ENCODE measurements around the gene FSD1. TPM values are rescaled to one million over a fixed set of nuclear protein-coding genes. Genes with fewer than 3 reads are reported as not detected.

Gene FSD1
- total RNA-seq, result 13.3 and 15.6 TPM in 2 replicates
- long read RNA-seq, transcript FSD1-201 (13 exons, 1,831 nt), result major isoform, 10 of 11 reads
- long read RNA-seq, partial matches to known transcripts, result 1 of 11 reads
- long read RNA-seq, other reads (novel, unspliced or antisense), result 0 of 11 reads

DNA sequence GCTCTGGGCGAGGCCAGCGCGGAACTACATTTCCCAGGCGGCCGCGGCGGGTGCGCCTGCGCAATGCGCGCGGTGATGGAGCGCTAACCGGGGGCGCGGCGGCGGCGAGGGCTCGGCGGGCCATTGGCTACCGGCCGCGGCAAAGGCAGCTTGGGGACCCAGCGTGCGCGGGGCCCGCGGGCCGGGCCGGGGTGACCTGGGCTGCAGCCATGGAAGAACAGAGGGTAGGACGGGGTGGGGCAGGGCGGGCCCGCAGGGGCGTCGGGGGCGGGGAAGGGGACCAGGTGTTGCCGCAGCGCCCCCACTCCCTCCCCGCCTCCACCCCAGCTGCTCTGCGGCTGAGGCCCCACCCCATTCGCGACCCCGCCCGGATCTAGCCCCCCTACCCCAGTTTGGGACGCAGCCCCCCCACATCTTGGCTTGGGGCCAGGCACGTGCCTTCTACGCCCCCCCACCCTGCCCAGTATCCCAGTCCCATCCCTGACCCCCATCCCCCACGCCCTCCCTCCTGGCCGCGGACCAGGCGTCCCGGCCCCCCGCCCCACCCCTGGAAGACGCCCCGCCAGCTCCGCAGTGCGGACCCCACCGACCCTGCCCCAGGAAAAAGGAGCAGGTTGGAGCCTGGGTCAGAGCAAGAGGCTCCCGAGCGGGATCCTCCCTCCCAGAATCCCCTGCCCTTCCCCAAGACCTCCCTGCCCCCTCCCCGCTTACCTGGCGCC is at the start of gene FSD1:
Gene FSD1 (plus strand): TSS at position 61 of the 719 bp plus-strand sequence. CDS start 149 bp downstream, at position 210.
- H3K9me3 Mint-ChIP-seq (ENCODE audit: unreplicated experiment), result no peaks in the 10 kb centered on the region
- DNase-seq (ENCODE audit: extremely low spot score, unreplicated experiment), result peak; percentile 92
- no peaks in the 10 kb centered on the region for H3K27me3 Mint-ChIP-seq (ENCODE audit: unreplicated experiment)
- no peaks in the 10 kb centered on the region for H3K36me3 Mint-ChIP-seq (ENCODE audit: unreplicated experiment)
- peaks cover 10% of the 10 kb centered on the region for H3K4me1 Mint-ChIP-seq (ENCODE audit: unreplicated experiment)
- TF ChIP-seq, protein P1, sequence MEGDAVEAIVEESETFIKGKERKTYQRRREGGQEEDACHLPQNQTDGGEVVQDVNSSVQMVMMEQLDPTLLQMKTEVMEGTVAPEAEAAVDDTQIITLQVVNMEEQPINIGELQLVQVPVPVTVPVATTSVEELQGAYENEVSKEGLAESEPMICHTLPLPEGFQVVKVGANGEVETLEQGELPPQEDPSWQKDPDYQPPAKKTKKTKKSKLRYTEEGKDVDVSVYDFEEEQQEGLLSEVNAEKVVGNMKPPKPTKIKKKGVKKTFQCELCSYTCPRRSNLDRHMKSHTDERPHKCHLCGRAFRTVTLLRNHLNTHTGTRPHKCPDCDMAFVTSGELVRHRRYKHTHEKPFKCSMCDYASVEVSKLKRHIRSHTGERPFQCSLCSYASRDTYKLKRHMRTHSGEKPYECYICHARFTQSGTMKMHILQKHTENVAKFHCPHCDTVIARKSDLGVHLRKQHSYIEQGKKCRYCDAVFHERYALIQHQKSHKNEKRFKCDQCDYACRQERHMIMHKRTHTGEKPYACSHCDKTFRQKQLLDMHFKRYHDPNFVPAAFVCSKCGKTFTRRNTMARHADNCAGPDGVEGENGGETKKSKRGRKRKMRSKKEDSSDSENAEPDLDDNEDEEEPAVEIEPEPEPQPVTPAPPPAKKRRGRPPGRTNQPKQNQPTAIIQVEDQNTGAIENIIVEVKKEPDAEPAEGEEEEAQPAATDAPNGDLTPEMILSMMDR (IDR thresholded peaks at IDR 0.05), result no peak
- peak within 1 kb of the TSS; percentile 69 for H3K4me3 Mint-ChIP-seq (ENCODE audit: unreplicated experiment)
- H3K27ac Mint-ChIP-seq (ENCODE audit: unreplicated experiment), result no peak within 1 kb of the TSS

DNA sequence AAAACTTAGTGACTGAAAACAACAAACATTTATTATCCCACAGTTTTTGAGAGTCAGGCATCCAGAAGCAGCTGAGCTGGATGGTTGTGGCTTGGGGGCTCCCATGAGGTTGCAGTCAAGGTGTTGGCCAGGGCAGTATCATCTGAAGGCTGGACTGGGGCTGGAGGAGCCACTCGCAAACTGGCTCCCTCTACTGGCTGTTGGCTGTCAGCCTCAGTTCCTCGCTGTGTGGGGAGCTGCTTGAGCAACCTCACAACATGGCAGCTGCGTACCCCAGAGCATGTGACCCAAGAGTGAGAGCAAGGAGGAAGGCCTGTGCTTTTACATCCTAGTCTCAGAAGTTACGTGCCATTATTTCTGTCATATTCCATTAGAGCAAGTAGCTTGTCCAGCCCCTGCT is 47.8 kb upstream of the FSD1 start:
- Mint-ChIP-seq H3K9me3 (ENCODE audit: unreplicated experiment) (no peaks in the 10 kb centered on the region), H3K4me1 (ENCODE audit: unreplicated experiment) (no peaks in the 10 kb centered on the region), H3K27me3 (ENCODE audit: unreplicated experiment) (no peaks in the 10 kb centered on the region), H3K36me3 (ENCODE audit: unreplicated experiment) (peaks cover 33% of the 10 kb centered on the region), H3K27ac (ENCODE audit: unreplicated experiment) (no peak overlapping the region), H3K4me3 (ENCODE audit: unreplicated experiment) (no peak overlapping the region)
- TF ChIP-seq, protein P1 (IDR thresholded peaks at IDR 0.05), result no peak
- no peak for DNase-seq (ENCODE audit: extremely low spot score, unreplicated experiment)

DNA sequence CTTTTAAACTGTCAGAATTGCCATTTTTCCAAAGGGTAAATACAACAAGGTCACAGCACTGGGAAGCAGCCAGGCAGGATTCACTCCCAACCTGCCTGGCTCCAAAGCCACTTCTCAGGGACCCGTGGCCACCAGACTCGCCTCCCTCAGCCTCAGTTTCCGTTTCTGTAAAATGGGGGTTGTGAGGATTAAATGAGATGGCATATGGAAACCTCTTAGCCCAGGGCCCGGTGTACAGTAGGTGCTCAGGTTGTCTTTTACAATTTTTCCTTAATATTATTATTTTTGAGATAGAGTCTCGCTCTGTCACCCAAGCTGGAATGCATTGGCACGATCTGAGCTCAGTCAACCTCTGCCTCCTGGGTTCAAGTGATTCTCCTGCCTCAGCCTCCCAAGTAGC is 47.4 kb upstream of the FSD1 start:
- DNase-seq (ENCODE audit: extremely low spot score, unreplicated experiment), result no peak
- H3K4me1 Mint-ChIP-seq (ENCODE audit: unreplicated experiment), result no peaks in the 10 kb centered on the region
- no peak overlapping the region for H3K27ac Mint-ChIP-seq (ENCODE audit: unreplicated experiment)
- H3K4me3 Mint-ChIP-seq (ENCODE audit: unreplicated experiment), result no peak overlapping the region
- H3K9me3 Mint-ChIP-seq (ENCODE audit: unreplicated experiment), result no peaks in the 10 kb centered on the region
- peaks cover 32% of the 10 kb centered on the region for H3K36me3 Mint-ChIP-seq (ENCODE audit: unreplicated experiment)
- H3K27me3 Mint-ChIP-seq (ENCODE audit: unreplicated experiment), result no peaks in the 10 kb centered on the region
- TF ChIP-seq, protein P1 (IDR thresholded peaks at IDR 0.05), result no peak

DNA sequence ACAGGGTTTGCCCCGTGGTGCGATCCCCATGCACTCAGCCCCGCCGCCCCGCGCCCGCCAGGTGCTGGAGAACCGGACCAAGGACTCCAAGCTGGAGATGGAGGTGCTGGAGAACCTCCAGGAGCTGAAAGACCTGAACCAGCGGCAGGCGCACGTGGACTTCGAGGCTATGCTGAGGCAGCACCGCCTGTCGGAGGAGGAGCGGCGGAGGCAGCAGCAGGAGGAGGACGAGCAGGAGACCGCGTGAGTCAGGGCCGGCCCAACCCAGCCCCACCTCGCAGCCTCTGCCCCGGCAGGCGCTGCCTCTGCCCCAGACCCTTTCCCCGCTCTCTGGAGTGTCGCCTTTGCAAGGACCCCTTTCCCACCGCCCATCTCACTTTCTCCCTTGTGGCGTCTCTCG is 46.2 kb upstream of the FSD1 start:
- Mint-ChIP-seq H3K27me3 (ENCODE audit: unreplicated experiment) (no peaks in the 10 kb centered on the region), H3K4me3 (ENCODE audit: unreplicated experiment) (no peak overlapping the region), H3K36me3 (ENCODE audit: unreplicated experiment) (peaks cover 30% of the 10 kb centered on the region), H3K9me3 (ENCODE audit: unreplicated experiment) (no peaks in the 10 kb centered on the region), H3K27ac (ENCODE audit: unreplicated experiment) (no peak overlapping the region), H3K4me1 (ENCODE audit: unreplicated experiment) (no peaks in the 10 kb centered on the region)
- TF ChIP-seq, protein P1 (IDR thresholded peaks at IDR 0.05), result no peak
- no peak for DNase-seq (ENCODE audit: extremely low spot score, unreplicated experiment)

DNA sequence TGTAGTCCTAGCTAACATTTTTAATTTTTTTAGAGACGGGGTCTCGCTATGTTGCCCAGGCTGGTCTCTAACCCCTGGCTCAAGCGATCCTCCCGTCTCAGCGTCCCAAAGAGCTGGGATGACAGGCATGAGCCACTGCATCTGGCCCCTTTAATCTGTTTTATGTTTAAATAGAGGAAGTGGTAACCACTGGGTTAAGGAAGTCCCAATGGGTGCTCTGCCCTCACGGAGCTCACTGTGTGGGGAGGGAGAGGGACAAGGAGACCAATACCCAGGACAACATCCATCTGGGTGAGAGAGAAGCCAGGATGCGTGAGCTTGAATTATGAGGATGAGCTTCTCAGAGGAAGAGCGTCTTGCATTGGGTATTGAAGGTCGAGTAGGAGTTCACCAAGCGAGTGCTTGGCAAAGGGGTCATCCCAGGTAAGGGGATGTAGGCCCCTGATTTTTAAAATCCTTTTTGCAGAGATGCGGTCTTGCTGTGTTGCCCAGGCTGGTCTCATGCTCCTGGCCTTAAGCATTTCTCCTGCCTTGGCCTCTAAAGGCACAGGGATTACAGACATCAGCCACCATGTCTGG is 43.7 kb upstream of the FSD1 start:
- DNase-seq (ENCODE audit: extremely low spot score, unreplicated experiment), result no peak
- TF ChIP-seq, protein P1 (IDR thresholded peaks at IDR 0.05), result no peak
- Mint-ChIP-seq H3K27ac (ENCODE audit: unreplicated experiment) (no peak overlapping the region), H3K9me3 (ENCODE audit: unreplicated experiment) (no peaks in the 10 kb centered on the region), H3K4me3 (ENCODE audit: unreplicated experiment) (no peak overlapping the region), H3K36me3 (ENCODE audit: unreplicated experiment) (peaks cover 15% of the 10 kb centered on the region), H3K4me1 (ENCODE audit: unreplicated experiment) (no peaks in the 10 kb centered on the region), H3K27me3 (ENCODE audit: unreplicated experiment) (no peaks in the 10 kb centered on the region)
